Body of pancreas (tissue), 4 donors: ENCODE results near the gene DLGAP5. TPM values are rescaled to one million over a fixed set of nuclear protein-coding genes. Genes with fewer than 3 reads are reported as not detected.
A peak's percentile ranks its signal among the peaks of the same experiment; 100 is the strongest.

Experiments
- ATAC-seq: fragments of 150-250 bp; one replicate; pipeline ENCODE4 v1.9.1; 2016
- DNase-seq, 4 donors: peaks; one replicate each; pipeline ENCODE4 v3.0.0-alpha.2; 2019
- H3K27ac ChIP-seq, 4 donors: fragments of 200-600 bp; sonication (generic); 1 replicate in 3 of 4; 2 replicates in 1 of 4; pipeline versions ENCODE4 v1.5.1 to v1.6.1; 2016 to 2019; ENCODE audit warnings: mild to moderate bottlenecking in 1 of 4, mixed read lengths in 1 of 4, moderate library complexity in 1 of 4
- H3K27me3 ChIP-seq, 2 donors: fragments of 200-600 bp; sonication (generic); one replicate each; pipeline ENCODE4 v1.6.0; 2016; ENCODE audit warnings: mild to moderate bottlenecking in 1 of 2
- H3K36me3 ChIP-seq, 2 donors: fragments of 200-600 bp; sonication (generic); replicated peaks in 1 of 2; 2 replicates each; pipeline ENCODE4 v1.5.1; 2016; ENCODE audit warnings: low read depth in 2 of 2; ENCODE audit not compliant: insufficient read depth in 1 of 2
- H3K4me1 ChIP-seq: fragments of 200-600 bp; sonication (generic); one replicate; pipeline ENCODE4 v1.6.0; 2016
- H3K4me3 ChIP-seq, 2 donors: fragments of 200-600 bp; sonication (generic); 1 replicate in 1 of 2; 2 replicates in 1 of 2; pipeline ENCODE4 v1.5.1; 2016 to 2019
- H3K9me3 ChIP-seq, 3 donors: fragments of 200-600 bp; sonication (generic); 1 replicate in 2 of 3; 2 replicates in 1 of 3; pipeline ENCODE4 v1.5.1; 2016
- POLR2A ChIP-seq, 3 donors: fragments of 450-650 bp; IDR thresholded peaks; one replicate each; pipeline ENCODE4 v1.6.1; 2016; ENCODE audit warnings: antibody characterized with exemption in 3 of 3, mild to moderate bottlenecking in 2 of 3
- WGBS, 2 donors: methylation state at CpG; one replicate each; pipeline ENCODE4 v1.1.5; 2017; 5-methylcytosine and 5-hydroxymethylcytosine counted together
- intact Hi-C: fragments of 100-400 bp; cut with DNase I; formaldehyde crosslinking; loops from one replicate; pipeline ENCODE4 v1.15.1; 2023
- total RNA-seq, 2 donors: library from RNA; depleted of rRNA; stranded (reverse); fragments of >200 nt; gene quantifications; one replicate each; pipeline ENCODE4 v1.1.0, GENCODE V29; 2016
- TF ChIP-seq, protein P1 (sequence below), 7 experiments: fragments of 450-650 bp in 4 of 7; fragments of 200-600 bp in 3 of 7; sonication (generic) in 3 of 7; IDR thresholded peaks; one replicate each; pipeline ENCODE4 v1.5.1; 2016 to 2019; ENCODE audit warnings: antibody characterized with exemption in 7 of 7

The DLGAP5 gene
- total RNA-seq, result not detected

- ATAC-seq (peak; percentile 100), DNase-seq (peak; percentile 90 to 95 (median 92))
- Histone ChIP-seq H3K4me1 (peaks cover 6% of the 10 kb centered on the region), H3K9me3 (no peaks in the 10 kb centered on the region), H3K36me3 (no peaks in the 10 kb centered on the region), H3K27ac (peak within 1 kb of the TSS in 2 of 4 donors; percentile 21 to 49), H3K27me3 (no peaks in the 10 kb centered on the region), H3K4me3 (peak within 1 kb of the TSS; percentile 13 to 17)
- intact Hi-C loops, result no loop called here
- WGBS, 2 donors, result 1 to 2% methylated on average over 28 to 46 of the region's 46 CpGs
- TF ChIP-seq POLR2A (IDR thresholded peaks at IDR 0.05), result peak in 2 of 3 donors; percentile 51 to 59
- TF ChIP-seq, protein P1, sequence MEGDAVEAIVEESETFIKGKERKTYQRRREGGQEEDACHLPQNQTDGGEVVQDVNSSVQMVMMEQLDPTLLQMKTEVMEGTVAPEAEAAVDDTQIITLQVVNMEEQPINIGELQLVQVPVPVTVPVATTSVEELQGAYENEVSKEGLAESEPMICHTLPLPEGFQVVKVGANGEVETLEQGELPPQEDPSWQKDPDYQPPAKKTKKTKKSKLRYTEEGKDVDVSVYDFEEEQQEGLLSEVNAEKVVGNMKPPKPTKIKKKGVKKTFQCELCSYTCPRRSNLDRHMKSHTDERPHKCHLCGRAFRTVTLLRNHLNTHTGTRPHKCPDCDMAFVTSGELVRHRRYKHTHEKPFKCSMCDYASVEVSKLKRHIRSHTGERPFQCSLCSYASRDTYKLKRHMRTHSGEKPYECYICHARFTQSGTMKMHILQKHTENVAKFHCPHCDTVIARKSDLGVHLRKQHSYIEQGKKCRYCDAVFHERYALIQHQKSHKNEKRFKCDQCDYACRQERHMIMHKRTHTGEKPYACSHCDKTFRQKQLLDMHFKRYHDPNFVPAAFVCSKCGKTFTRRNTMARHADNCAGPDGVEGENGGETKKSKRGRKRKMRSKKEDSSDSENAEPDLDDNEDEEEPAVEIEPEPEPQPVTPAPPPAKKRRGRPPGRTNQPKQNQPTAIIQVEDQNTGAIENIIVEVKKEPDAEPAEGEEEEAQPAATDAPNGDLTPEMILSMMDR (IDR thresholded peaks at IDR 0.05), result no peak
Observed at GRCh38 chr14:55191203-55192053, at the start of gene DLGAP5. Gene DLGAP5 (minus strand): TSS chr14:55191585. CDS start chr14:55189179, 2,406 bp downstream.

DNA sequence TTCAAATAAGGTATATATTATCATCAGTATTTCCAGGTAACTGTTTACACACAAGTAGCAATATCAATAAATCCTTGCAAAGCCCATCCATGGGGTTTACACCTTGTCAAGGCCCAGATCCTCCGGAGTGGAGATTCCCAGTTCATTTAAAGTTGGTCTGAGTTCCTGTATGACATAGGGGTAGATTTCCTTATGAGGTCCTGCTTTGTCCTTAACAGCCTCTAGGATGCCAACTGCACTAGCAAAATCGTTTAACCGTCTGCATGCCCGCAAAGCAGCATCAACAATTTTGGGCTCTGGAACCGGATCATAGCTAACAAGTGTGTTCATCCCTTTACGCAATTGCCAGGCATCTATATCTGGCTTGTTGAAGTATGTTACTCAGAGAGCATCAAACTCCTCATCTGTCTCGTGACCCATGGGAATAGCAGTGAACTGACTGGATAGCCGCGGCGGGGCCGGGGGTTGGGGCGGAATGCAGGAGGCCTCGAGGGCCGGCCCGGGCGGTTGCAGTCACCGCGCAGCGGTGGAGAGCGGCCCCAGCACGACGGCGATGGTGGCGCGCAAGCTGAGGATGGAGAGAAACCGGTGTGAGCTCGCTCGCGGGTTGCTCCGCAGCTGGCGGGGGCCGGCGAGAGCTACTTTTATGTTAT, 49.3 kb upstream of the DLGAP5 start:
- H3K27me3 ChIP-seq, result no peaks in the 10 kb centered on the region
- no peak for TF ChIP-seq POLR2A (IDR thresholded peaks at IDR 0.05)
- TF ChIP-seq, protein P1 (IDR thresholded peaks at IDR 0.05), result no peak
- H3K4me3 ChIP-seq, result no peak overlapping the region
- H3K27ac ChIP-seq, result no peak overlapping the region
- no peaks in the 10 kb centered on the region for H3K9me3 ChIP-seq
- intact Hi-C loops, result no loop called here
- 28 to 37% methylated on average over 23 to 33 of the region's 33 CpGs for WGBS, 2 donors
- no peak for ATAC-seq
- no peak for DNase-seq
- no peaks in the 10 kb centered on the region for H3K4me1 ChIP-seq
- no peaks in the 10 kb centered on the region for H3K36me3 ChIP-seq

DNA sequence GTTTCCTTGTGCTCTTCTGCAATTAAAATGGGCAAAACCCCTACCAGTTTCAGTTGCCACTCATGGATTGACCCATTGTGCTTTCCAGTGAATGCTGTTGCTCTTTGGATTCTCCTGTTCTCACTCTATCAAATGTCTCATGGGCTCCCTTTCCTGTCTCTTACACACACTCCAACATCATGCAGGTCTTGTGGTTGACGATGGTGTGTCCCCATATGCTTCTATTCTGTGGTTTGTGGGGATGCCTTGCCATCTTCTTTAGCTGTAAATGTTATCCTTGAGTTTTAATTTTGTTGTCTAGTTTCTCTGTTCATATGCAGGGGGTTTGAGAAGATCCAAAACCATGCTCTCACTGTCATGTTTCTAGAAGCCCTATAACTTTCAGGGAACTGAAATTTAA, 47.9 kb upstream of the DLGAP5 start:
- 56 to 77% methylated on average over 1 of the region's 1 CpG for WGBS, 2 donors
- TF ChIP-seq, protein P1 (IDR thresholded peaks at IDR 0.05), result no peak
- TF ChIP-seq POLR2A (IDR thresholded peaks at IDR 0.05), result no peak
- Histone ChIP-seq H3K4me1 (no peaks in the 10 kb centered on the region), H3K4me3 (no peak overlapping the region), H3K9me3 (no peaks in the 10 kb centered on the region), H3K27ac (no peak overlapping the region), H3K36me3 (no peaks in the 10 kb centered on the region), H3K27me3 (no peaks in the 10 kb centered on the region)
- DNase-seq (no peak), ATAC-seq (no peak)
- intact Hi-C loops, result no loop called here

GRCh38 chr14:55238019-55238680, 46.8 kb upstream of the DLGAP5 start:
- 73 to 87% methylated on average over 12 of the region's 12 CpGs for WGBS, 2 donors
- no peaks in the 10 kb centered on the region for H3K4me1 ChIP-seq
- ATAC-seq (no peak), DNase-seq (no peak)
- no peak for TF ChIP-seq POLR2A (IDR thresholded peaks at IDR 0.05)
- TF ChIP-seq, protein P1 (IDR thresholded peaks at IDR 0.05), result no peak
- intact Hi-C loops, result no loop called here
- H3K4me3 ChIP-seq, result no peak overlapping the region
- H3K9me3 ChIP-seq, result no peaks in the 10 kb centered on the region
- H3K27ac ChIP-seq, result no peak overlapping the region
- H3K27me3 ChIP-seq, result no peaks in the 10 kb centered on the region
- no peaks in the 10 kb centered on the region for H3K36me3 ChIP-seq
